ENCODE measurements around the gene GRHL1. TPM values are rescaled to one million over a fixed set of nuclear protein-coding genes. Genes with fewer than 3 reads are reported as not detected.

The GRHL1 gene
- total and polyA plus RNA-seq, 9 of the 15 experiments (the other 6 are each of a cell fraction or from before 2014, with no cell fraction given) = 1.7 to 6.1 (median 4.7) TPM

- POLR2A ChIA-PET = no interaction called here
- Histone ChIP-seq H3K4me3 (no peak overlapping the region), H3K9me3 (replicated peaks; ENCODE audit: control insufficient read depth, insufficient read depth, low read depth, low read length) (no peaks in the 10 kb centered on the region), H3K36me3 (ENCODE audit: control insufficient read depth, insufficient read depth, low read length) (no peaks in the 10 kb centered on the region), H2AFZ (ENCODE audit: low read depth, low read length) (no peak overlapping the region), H3K27ac (ENCODE audit: extremely low read depth, low read depth, low read length) (no peak overlapping the region), H3K9me1 (ENCODE audit: control insufficient read depth, insufficient read depth, low read length) (peaks cover 3% of the 10 kb centered on the region), H4K20me1 (replicated peaks; ENCODE audit: control insufficient read depth, insufficient read depth, low read length) (no peaks in the 10 kb centered on the region), H3K9ac (ENCODE audit: insufficient read depth in 1 of 2, low read depth in 2 of 2, low read length in 2 of 2) (no peak overlapping the region), H3K4me1 (replicated peaks in 1 of 2; ENCODE audit: control insufficient read depth in 2 of 2, insufficient read depth in 2 of 2, low read length in 2 of 2) (peaks cover 9 to 20% of the 10 kb centered on the region in 2 experiments; a peak in 3 of 5 replicates), H3K79me2 (ENCODE audit: control insufficient read depth, insufficient read depth, low read length) (no peaks in the 10 kb centered on the region), H3K4me2 (ENCODE audit: insufficient read depth, low read length) (no peak overlapping the region), H3K27me3 (ENCODE audit: control insufficient read depth in 2 of 2, insufficient read depth in 2 of 2, low read length in 2 of 2) (peaks cover 6 to 10% of the 10 kb centered on the region in 2 experiments; a peak in 1 of 5 replicates)
- intact Hi-C loops (cut with micrococcal nuclease) = no loop called here
- CTCF ChIA-PET (ENCODE audit: low intra/inter-chr PET ratio) = no interaction called here
- BruUV-seq (replicated peaks) = no TSS peak
- no peak for DNase-seq (ENCODE audit: extremely low read depth in 1 of 4, low spot score in 3 of 4)
- WGBS (ENCODE audit: insufficient coverage, low coverage, missing lambda C conversion rate) = 44% methylated on average over 7 of the region's 7 CpGs
- in situ Hi-C loops (cut with MboI) = no loop called here
- no peak for FAIRE-seq
- no peak for ATAC-seq
- TF ChIP-seq POU5F1 (IDR thresholded peaks at IDR 0.05; ENCODE audit: borderline replicate concordance, low read depth, low read length, partially characterized antibody) (no peak), MED1 (CRISPR knock-in tag; IDR thresholded peaks at IDR 0.05; ENCODE audit: borderline replicate concordance) (no peak), MCM2 (IDR thresholded peaks at IDR 0.05; ENCODE audit: low read depth) (no peak), TAF15 (IDR thresholded peaks at IDR 0.05; ENCODE audit: low read depth, low read length) (no peak), CBX3 (IDR thresholded peaks at IDR 0.05; ENCODE audit: borderline replicate concordance in 1 of 2, low read length in 2 of 2) (no peak), ZNF3 (CRISPR knock-in tag; IDR thresholded peaks at IDR 0.05) (no peak), TFE3 (CRISPR knock-in tag; IDR thresholded peaks at IDR 0.05) (no peak), ZSCAN29 (IDR thresholded peaks at IDR 0.05) (no peak), HMBOX1 (IDR thresholded peaks at IDR 0.05) (no peak), RFX1 (IDR thresholded peaks at IDR 0.05) (no peak), TARDBP (IDR thresholded peaks at IDR 0.05) (no peak), GATA2 (CRISPR knock-in tag; IDR thresholded peaks at IDR 0.05) (no peak)
- TF ChIP-seq, protein P1, sequence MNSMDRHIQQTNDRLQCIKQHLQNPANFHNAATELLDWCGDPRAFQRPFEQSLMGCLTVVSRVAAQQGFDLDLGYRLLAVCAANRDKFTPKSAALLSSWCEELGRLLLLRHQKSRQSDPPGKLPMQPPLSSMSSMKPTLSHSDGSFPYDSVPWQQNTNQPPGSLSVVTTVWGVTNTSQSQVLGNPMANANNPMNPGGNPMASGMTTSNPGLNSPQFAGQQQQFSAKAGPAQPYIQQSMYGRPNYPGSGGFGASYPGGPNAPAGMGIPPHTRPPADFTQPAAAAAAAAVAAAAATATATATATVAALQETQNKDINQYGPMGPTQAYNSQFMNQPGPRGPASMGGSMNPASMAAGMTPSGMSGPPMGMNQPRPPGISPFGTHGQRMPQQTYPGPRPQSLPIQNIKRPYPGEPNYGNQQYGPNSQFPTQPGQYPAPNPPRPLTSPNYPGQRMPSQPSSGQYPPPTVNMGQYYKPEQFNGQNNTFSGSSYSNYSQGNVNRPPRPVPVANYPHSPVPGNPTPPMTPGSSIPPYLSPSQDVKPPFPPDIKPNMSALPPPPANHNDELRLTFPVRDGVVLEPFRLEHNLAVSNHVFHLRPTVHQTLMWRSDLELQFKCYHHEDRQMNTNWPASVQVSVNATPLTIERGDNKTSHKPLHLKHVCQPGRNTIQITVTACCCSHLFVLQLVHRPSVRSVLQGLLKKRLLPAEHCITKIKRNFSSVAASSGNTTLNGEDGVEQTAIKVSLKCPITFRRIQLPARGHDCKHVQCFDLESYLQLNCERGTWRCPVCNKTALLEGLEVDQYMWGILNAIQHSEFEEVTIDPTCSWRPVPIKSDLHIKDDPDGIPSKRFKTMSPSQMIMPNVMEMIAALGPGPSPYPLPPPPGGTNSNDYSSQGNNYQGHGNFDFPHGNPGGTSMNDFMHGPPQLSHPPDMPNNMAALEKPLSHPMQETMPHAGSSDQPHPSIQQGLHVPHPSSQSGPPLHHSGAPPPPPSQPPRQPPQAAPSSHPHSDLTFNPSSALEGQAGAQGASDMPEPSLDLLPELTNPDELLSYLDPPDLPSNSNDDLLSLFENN (IDR thresholded peaks at IDR 0.05; ENCODE audit: low read depth in 2 of 2, low read length in 2 of 2) = no peak
- TF ChIP-seq, protein P2, sequence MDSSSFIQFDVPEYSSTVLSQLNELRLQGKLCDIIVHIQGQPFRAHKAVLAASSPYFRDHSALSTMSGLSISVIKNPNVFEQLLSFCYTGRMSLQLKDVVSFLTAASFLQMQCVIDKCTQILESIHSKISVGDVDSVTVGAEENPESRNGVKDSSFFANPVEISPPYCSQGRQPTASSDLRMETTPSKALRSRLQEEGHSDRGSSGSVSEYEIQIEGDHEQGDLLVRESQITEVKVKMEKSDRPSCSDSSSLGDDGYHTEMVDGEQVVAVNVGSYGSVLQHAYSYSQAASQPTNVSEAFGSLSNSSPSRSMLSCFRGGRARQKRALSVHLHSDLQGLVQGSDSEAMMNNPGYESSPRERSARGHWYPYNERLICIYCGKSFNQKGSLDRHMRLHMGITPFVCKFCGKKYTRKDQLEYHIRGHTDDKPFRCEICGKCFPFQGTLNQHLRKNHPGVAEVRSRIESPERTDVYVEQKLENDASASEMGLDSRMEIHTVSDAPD (CRISPR knock-in tag; IDR thresholded peaks at IDR 0.05) = no peak
Observed at GRCh38 chr2:9946076-9946475, 5.4 kb upstream of the GRHL1 start.

Data from K562 (cell line).